Erythroblast (primary cell): ENCODE data around the gene HLA-DPA1.

Source experiments
- GATA1 ChIP-seq: IDR thresholded peaks from 2 replicates; pipeline ENCODE4 v1.6.1; 2011; ENCODE audit warnings: low read depth, mild to moderate bottlenecking, control low read depth, low read length, moderate library complexity
- POLR2A ChIP-seq: IDR thresholded peaks from 2 replicates; pipeline ENCODE4 v1.6.1; 2011; ENCODE audit warnings: mild to moderate bottlenecking, low read length

DNA sequence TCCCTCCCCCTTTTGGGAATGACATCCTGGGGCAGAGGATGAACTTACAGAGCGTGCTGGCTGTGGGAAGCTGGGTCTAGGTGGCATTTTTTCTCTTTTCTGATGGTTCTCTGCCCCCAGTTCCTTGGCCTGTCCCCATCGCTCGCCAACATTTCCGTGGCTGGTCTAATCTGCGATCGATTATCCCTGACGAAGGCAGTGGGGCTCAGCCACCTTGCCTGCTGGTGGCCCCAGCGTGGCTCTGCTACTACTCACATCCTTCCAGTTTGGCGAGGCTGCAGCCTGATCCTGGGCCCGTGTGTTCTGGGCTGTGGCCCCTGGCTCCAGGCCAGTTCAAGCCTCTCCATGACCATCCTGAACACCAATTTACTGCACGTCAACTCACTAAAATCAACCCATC is 57.7 kb downstream of the HLA-DPA1 start:
- TF ChIP-seq POLR2A (no peak), GATA1 (no peak)
